ENCODE results near the gene SNX14. TPM values are rescaled to one million over a fixed set of nuclear protein-coding genes. Genes with fewer than 3 reads are reported as not detected.

The SNX14 gene
- total RNA-seq, 1 donor from 2014 or later: 131 TPM

GRCh38 chr6:85498596-85499258 is 94.9 kb downstream of the SNX14 start:
- peak; percentile 63 to 71 for DNase-seq (ENCODE audit: low read depth in 2 of 2)

DNA sequence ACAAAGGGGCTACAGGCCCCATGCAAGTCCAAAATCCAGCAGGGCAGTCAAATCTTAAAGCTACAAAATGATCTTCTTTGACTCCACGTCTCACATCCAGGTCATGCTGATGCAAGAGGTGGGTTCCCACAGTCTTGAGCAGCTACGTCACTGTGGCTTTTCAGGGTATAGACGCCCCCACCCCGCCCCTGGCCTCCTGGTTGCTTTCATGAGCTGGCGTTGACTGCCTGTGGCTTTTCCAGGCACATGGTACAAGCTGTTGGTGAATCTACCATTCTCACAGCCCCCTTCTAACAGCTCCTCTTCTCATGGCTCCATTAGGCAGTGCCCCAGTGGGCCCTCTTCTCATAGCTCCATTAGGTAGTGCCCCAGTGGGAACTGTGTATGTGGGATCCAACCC is 96.8 kb downstream of the SNX14 start:
- DNase-seq (ENCODE audit: low read depth in 2 of 2): no peak

DNA sequence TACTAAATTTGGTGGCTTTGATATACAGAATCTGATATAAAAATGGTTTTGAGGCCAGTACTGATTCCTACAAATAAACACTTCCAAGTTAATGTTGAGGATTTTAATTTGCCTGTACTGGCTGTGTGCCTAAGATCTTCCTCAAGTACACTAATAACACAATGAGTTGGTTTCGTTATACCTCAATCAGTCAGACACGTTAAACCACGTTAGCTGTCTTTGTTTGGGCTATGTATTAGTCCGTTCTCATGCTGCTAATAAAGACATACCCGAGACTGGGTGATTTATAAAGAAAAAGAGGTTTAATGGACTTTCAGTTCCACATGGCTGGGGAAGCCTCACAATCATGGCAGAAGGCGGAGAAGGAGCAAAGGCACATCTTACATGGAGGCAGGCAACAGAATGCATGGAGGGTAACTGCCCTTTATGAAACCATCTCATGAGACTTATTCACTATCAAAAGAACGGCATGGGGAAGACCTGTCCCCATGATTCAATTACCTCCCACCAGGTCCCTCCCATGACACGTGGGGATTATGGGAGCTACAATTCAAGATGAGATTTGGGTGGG is 97.6 kb downstream of the SNX14 start:
- no peak for DNase-seq (ENCODE audit: low read depth in 2 of 2)

DNA sequence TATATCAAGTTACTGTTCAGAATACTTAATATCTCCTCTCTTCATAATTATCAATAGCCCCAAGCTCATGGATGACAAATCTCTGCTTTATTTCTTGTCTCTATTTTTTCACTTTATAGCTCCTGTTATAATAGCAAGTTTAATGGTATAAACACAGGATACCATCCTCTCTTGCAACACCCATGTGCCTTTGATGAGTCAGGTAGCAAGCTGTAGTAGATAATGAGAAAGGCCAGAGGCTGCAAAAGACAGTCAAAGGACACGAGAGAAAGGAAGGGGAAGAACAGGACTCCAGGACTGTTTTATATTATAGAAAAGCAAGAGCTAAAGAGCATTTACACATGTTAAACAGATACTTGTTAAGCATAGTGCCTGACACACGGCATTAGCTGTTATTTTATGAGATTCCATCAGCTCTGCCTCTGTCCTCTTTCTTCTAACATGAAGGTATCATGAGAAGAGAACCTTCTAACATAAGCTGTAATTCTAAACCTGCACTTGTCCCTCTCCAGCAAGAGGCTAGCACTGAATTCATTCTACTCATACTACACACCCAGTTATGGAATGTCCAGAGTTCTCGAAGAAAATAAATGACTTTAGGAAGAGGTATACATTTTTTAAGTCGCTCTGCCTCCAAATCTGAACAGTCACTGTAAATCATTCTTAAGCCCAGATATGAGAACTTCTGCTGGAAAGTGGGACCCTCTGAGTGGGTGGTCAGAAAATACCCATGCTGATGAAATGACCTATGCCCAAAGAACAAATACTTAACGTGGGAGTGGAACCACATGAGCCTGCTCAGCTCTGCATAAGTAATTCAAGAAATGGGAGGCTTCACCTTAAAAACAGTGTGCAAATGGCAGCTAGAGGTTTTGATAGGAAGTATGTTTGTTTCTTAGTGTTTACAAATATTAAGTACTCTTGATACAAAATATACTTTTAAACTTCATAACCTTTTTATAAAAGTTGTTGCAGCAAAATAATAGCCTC is 98.8 kb downstream of the SNX14 start:
- no peak for DNase-seq (ENCODE audit: low read depth in 2 of 2)

DNA sequence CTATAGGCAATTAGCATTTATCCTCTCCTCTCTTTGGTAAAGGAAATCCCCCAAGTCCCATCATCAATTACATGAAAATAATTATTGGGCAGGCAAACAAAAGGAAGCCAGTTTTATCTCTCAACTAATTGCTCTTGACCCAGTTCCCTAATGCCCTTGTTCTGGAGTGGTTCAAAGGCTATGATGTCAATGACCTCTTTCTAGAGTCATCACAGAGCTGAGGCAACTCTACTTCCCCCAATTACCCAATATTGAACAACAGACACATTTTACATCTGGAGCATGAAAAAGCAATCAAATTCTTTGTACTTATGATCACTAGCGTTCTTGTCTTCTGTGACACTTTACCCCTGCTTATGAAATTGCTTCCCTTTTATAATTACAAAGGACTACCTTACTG is 100.3 kb downstream of the SNX14 start:
- no peak for DNase-seq (ENCODE audit: low read depth in 2 of 2)

- DNase-seq (ENCODE audit: low read depth in 2 of 2): peak; percentile 31 to 43
Measured at GRCh38 chr6:85490516-85491248, 103.0 kb downstream of the SNX14 start.

GRCh38 chr6:85484948-85485347 is 108.7 kb downstream of the SNX14 start:
- peak in 1 of 2 donors; percentile 35 for DNase-seq (ENCODE audit: low read depth in 2 of 2)

- DNase-seq (ENCODE audit: low read depth in 2 of 2): no peak
Measured at GRCh38 chr6:85483846-85484245, 109.8 kb downstream of the SNX14 start.

DNA sequence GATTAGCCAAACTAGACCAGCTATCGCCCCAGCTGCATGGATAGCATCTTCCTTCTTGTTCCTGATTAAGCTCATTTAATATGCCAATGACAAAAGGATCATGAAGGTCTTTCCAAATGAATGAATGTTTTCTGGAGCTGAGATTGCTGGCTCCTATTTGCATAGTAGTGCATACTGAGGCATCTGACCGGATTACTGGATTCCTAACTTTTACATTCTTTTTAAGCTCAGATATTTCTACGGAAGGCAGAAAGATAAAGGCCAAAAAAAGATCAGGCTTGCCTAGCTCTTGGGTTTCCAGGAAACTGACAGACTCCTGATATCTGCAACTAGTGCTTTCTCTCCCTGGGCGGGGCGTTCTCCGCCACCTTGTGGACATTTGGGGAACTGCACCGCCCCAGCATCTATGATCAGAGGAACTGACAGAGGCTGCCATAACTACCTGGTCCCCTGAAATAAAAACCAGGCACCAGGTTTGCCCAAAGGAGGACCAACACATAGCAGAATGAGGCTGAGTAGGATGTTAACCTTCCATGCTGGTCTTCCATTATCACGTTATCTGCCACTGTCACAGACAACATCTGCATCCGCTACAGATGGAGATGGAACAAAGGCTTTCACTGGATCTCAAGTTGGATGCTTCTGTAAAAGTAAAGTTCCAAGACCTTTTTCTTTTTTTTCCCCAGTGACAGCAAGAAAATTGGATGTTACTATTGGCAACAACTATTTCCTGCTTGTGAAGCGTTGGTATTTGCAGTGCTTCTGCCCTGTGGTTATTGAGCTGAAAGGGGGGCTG is 110.6 kb downstream of the SNX14 start:
- peak; percentile 72 to 81 for DNase-seq (ENCODE audit: low read depth in 2 of 2)

DNA sequence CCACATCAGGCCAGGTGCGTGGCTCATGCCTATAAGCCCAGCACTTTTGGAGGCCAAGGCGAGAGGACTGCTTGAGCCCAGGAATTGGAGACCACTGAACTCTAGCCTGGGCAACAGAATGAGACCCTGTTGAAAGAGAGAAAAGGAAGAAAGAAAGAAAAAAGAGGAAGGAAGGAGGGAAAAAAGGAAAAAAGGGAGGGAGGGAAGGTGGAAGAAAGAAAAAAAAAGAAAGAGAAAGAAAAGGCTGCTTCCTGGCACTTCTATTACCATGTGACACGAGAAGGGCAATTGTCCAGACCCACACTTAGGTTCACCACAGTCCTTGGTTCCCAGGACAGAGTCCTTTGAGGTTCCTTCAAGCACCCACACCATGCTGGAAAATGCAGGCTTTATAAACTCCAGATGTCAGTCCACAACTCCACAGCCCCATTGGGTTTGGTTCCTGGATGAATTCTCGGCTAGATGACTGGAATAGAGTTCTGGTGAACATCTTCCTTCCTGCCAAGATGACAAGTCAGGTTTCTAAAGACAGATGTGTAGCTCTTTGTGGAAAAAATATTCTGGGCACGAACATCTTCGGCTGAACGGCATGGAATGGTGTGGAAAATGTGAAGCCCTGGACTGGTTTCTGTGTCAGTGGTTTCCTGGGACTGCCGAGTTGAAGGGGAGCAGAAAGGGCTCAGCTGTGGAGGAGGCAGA is 111.3 kb downstream of the SNX14 start:
- no peak for DNase-seq (ENCODE audit: low read depth in 2 of 2)

GRCh38 chr6:85479208-85479607 is 114.5 kb downstream of the SNX14 start:
- DNase-seq (ENCODE audit: low read depth in 2 of 2): no peak

DNA sequence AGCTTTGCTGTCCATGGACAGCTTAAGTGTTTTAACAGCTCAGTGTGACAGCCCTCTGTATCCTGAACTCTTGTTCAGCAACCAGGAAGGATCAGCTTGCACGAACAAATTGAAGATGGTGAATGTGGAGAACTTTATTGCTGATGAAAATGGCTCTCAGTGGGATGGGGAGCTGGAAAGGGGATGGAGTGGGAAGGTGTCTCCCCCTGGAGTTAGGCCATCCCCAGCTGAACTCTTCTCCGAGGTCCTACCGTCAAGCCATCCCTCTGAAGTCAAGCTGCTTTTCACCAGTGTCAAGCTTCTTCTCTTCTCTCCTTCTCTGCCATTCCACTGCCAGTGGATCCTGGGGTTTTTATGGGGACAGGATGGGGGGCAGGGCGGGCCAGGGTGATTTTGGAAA is 117.1 kb downstream of the SNX14 start:
- DNase-seq (ENCODE audit: low read depth in 2 of 2): no peak

DNA sequence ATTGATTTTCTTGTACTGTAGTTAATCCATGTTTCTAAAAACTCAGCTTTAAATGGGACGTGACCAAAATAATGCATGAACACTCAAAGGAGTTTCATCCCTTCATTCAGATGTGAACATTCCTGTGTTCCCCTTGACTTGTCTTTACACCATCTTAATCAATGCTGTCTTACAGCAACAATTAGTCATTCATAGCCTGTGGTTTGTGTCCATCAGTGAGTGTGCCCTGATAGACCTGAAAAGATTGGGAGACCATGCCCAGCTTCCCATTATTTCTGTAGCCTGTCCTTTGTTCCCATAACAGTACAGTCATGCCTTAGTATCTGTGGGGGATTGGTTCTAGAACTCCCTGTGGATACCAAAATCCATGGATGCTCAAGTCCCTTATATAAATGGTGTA is 119.9 kb downstream of the SNX14 start:
- no peak for DNase-seq (ENCODE audit: low read depth in 2 of 2)

- DNase-seq (ENCODE audit: low read depth in 2 of 2): no peak
Measured at GRCh38 chr6:85472744-85473143, 120.9 kb downstream of the SNX14 start.

DNA sequence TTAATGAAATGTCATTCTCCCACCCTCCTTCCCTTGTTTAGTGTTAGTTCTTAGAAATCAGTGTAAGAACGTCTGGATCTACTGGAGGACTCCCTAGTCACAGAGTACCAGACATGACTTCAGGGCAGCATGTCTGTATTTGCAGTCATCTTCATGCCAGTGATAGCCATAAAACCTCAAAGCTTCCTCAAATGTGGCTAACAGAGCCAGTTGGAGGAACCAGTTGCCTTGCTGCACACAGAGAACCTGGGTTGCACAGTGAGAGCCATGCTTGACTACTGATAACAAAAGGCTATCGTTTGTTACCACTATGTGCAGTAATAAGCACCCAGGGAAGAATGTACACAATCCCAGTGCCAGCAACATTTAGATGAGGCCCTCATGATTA is 123.6 kb downstream of the SNX14 start:
- DNase-seq (ENCODE audit: low read depth in 2 of 2): no peak

GRCh38 chr6:85469276-85470022 is 124.2 kb downstream of the SNX14 start:
- no peak for DNase-seq (ENCODE audit: low read depth in 2 of 2)

DNA sequence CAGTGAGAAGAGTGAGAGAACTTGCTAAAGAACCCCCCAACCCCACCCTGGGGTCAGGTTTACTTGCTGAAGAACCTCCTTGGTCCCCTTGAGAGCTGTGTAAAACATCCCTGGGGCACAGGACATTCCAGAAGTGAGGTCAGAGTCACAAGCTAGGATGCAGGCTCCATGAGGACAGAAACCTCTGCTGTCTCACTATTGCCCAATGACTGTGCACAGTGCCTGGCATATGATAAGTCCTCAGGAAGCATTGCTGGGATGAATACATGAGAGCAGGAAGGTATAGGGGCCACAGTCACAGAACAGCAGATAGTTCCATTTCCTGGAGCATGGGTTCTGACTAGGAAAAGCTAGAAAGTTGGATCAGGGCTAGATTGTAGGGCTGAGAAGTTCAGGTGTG is 125.3 kb downstream of the SNX14 start:
- peak; percentile 32 to 86 for DNase-seq (ENCODE audit: low read depth in 2 of 2)

- peak in 1 of 2 donors; percentile 36 for DNase-seq (ENCODE audit: low read depth in 2 of 2)
Measured at GRCh38 chr6:85465762-85466161, 127.9 kb downstream of the SNX14 start.

DNA sequence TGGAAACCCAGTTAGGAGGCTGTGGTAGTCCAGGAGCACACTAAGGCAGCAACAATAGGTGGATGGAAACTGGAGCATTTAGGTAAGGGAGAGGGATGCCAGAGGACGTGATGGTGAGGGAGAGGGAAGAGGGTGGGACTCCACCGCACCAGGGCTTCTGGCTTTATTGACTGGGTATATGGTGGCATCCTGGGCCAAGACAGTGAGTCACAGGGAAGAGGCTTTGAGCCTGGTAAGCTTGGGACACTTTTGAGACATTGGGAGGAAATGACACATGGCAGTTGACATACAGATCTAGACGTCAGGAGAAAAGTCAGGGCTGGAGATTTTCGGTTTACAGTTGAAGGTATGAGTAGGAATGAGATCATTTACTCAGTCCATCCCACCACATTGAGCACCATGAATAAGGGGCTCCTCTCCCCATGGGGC is 128.9 kb downstream of the SNX14 start:
- peak in 1 of 2 donors; percentile 97 for DNase-seq (ENCODE audit: low read depth in 2 of 2)
